GM15510 (cell line): ENCODE measurements around the gene RPS2.
A peak's percentile ranks its signal among the peaks of the same experiment; 100 is the strongest.

Source experiments
- POLR2A ChIP-seq: IDR thresholded peaks from 3 replicates; pipeline ENCODE4 v1.6.1; 2011; ENCODE audit warnings: borderline replicate concordance; ENCODE audit not compliant: insufficient read length; ENCODE audit errors: extremely low read depth

The RPS2 gene

DNA sequence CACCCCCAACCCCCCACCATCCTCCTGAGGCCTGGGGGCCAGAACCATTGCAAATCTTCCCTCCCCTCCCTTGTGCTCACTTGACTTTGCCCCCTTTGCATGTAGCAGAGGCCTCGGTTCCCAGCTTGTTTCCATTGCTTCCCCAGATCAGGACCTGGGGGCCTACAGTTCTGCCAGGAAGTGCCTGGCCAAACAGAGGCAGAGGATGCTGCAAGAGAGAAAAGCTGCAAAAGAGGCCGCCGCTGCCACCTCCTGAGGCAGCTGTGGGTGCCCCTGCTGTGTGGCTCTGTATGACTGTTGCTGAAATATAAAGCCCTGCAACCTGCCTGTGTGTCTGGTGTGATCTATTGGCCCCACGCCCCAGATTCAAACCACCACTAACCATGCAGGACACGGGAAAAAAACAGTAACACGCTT lies 3.0 kb downstream of the RPS2 start:
- no peak for TF ChIP-seq POLR2A

DNA sequence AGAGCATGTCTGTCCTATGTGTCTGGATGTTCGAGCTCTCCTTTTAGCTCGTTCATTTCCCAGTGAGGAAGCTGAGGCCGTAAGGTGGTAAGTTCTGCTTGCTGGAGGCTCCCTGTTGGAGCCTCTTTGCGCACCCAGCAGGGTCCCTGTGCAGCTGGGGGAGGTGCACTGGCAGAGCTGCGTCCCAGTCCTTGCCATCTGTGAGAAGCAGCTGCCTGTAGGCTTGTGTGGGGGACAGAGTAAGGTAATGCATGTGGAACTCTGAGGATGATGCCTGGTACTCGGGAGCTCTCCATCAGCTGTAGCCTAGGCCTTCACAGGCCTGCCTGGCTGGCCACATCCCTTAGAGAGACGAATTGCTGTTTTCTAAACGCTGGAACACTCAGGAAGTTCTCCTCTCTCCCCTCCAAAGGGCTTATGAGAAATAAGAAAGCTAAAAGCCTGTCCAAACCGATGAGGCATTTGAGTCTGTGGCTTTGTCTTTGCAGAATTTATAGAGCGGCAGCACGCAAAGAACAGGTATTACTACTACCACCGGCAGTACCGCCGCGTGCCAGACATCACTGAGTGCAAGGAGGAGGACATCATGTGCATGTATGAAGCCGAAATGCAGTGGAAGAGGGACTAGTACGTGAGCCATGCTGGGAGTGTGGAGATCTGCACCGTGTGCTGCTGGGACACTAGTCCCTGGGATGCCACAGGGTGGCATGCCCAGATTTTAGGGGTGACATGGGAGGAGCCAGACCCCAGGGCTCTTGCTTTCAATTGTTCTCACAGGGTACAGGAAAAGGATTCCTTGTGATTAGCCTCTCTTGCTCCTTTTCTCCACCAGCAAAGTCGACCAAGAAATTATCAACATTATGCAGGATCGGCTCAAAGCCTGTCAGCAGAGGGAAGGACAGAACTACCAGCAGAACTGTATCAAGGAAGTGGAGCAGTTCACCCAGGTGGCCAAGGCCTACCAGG lies 3.7 kb downstream of the RPS2 start:
- peak; percentile 49 for TF ChIP-seq POLR2A

DNA sequence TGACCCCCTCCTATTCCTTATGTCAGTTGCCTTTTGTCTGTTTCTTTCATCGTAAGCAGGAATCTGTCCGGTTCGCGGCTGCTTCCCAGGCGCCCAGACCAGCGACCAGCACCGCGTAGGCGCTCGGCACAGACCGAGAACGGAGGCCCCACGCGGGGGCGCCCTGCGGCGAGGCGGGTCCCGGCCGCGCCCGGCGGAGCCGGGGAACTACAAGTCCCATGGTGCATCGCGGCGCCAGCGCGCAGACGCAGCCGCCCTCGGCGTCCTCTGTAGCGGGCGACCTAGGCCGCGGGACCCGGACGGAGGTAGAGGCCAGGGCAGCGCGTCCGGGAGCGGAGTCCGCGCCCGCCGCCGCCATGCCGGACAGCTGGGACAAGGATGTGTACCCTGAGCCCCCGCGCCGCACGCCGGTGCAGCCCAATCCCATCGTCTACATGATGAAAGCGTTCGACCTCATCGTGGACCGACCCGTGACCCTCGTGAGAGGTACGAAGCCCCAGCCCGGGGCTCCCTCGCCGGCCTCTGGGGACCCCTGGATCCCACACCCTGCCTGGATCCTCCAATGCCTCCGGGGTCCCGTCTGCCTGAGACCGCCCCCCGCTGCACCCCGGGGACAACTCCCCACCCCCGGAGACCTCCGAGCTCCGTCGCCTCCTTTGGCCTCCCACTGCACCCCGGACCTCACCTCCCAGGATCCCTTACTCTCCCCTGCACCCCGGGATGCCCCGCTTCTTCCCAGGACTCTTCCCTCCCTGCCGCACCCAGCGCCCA lies 5.2 kb downstream of the RPS2 start, which contains the start of gene NDUFB10:
NDUFB10 (plus strand) TSS at position 270 of the 771 bp plus-strand sequence; CDS start at position 357, 87 bp downstream.
- peak; percentile 96 for TF ChIP-seq POLR2A

DNA sequence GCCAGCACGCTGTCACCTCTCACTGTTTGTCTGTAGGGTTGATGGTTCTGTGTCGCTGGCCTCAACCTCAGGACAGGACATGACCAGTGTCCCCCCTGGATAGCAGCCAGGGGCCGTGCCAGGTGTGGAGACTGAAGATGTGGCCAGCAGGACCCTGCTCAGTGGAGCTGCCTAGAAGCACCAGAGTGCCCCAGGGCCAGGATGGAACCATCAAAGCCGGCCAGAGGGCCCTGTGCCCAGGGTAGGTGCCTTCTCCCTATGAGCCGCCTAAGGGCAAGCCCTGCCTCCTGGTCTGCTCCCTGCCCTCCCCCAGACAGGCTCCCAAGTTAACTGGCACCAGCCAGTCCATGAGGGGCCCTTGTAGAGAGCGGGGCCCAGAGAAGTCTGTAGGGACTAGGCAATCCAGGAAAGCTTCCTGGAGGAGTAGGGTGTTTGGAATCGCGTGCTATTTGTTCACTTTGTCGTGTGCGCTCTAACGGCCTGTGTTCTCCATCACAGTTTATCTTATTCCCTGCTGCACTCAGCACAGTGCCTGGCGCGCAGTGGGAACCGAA lies 5.8 kb downstream of the RPS2 start:
- TF ChIP-seq POLR2A: no peak

DNA sequence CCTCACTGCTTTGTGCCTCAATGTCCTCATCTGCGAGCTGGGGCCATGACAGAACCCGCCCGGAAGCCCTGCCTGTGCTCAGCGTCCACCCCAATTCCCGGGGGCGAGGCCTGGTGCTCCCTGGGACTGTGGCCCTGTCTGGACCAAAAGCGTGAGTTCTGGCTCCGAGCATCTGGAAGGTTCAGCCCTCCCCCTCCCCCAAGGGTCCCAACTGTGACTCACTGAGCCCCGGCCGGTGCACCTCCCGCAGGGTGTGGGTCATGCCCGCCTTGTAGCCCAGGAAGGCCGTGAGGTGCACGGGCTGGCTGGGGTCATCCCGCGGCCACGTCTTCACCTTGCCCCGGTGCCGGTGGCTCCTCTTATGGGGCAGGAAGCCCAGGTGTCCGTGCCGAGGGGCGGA lies 10.9 kb downstream of the RPS2 start:
- no peak for TF ChIP-seq POLR2A

DNA sequence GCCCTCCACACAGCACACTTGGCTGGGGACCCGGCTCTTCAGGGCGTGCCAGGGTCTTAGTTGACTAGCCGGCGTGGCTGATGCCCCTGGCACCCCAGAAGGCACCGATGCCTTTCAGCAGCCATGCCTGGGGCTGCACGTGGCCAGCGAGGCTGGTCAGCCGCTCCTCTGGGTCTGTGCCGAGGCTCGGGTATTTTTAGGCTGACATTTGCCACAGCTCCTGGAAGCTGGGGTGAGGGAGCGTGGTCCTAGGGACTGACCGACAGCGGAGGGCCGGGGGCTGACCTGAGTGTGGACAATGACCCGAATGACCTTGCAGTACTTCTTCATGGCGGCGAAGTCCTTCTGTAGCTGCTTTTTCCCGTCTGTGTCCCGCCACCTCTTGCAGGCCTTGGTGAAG lies 14.1 kb downstream of the RPS2 start:
- TF ChIP-seq POLR2A: no peak

DNA sequence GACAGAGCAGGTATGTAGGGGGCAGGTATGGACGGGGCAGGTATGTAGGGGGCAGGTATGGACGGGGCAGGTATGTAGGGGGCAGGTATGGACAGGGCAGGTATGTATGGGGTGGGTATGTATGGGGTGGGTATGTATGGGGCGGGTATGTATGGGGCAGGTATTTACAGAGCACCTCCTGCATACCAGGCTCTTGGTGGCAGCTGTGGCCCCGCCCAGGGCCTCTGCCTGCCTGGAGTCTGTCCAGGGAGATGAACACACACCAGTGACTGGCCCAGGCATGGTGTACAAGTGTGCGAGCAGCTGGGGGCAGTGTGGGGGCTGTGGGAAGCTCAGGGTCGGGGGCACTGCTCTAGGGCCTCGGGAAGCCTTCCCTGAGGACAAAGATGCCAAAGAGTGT lies 14.6 kb downstream of the RPS2 start:
- TF ChIP-seq POLR2A: no peak

DNA sequence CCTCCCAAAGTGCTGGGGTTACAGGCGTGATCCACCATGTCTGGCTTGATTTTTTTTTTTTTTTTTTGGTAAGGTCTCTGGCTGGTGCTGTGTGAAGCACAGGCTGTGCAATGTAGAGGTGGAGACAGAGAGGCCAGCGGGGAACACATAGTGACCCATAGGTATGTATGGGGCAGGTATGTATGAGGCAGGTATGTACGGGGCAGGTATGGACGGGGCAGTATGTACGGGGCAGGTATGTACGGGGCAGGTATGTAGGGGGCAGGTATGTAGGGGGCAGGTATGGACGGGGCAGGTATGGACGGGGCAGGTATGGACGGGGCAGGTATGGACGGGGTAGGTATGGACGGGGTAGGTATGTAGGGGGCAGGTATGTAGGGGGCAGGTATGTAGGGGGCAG lies 15.1 kb downstream of the RPS2 start:
- no peak for TF ChIP-seq POLR2A

DNA sequence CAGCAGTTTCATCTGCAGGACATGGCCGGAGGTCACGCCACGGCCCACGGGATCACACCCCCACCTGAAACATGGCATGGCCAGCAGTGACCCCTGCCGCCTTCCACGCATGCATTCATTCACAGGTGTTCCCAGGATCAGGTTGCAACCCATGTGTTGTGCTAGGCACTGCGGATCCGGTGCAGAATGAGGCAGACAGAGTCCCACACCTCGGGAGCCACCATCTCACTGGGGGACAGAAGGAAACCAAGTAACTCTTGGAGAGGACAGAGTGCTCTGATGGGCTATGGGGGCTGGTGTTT lies 17.3 kb downstream of the RPS2 start:
- TF ChIP-seq POLR2A: no peak

DNA sequence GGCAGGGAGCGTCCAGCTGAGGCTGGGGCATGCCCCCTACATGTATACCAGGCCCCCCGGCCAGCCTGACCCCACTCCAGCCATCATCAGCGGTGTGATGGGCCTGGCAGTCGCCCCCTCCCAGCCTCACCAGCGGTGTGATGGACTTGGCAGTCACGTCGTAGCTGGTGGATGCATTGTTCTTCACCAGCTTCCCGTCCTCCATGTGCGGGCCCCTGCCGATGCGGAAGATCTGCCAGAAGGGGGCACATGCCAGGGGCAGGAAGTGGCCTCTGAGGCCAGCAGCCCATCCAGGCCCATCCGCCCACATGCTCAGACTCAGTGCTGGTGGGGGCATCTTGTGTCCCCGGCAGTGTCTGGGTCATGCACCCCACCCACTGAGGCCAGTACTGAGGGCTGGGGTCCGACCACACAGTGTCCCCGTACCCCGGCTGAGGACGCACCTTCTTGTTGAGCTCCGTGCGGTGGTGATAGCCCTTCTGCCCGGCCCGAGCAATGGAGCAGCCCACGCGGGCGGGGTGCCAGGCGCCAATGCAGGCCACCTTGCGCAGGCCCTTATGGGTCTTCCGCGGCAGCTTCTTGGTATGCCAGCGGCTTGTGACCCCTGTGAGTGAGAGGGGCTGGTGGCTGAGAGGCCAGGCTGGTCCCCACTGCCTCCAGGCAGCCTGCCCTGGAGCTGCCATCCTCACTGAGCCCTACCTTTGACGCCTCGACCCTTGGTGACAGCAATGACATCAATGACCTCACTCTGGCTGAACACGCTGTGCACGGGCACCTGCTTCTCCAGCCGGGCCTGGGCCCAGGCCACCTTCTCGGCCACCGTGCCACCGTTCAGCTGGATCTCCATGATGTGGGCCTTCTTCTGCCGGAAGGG lies 17.9 kb downstream of the RPS2 start:
- no peak for TF ChIP-seq POLR2A

DNA sequence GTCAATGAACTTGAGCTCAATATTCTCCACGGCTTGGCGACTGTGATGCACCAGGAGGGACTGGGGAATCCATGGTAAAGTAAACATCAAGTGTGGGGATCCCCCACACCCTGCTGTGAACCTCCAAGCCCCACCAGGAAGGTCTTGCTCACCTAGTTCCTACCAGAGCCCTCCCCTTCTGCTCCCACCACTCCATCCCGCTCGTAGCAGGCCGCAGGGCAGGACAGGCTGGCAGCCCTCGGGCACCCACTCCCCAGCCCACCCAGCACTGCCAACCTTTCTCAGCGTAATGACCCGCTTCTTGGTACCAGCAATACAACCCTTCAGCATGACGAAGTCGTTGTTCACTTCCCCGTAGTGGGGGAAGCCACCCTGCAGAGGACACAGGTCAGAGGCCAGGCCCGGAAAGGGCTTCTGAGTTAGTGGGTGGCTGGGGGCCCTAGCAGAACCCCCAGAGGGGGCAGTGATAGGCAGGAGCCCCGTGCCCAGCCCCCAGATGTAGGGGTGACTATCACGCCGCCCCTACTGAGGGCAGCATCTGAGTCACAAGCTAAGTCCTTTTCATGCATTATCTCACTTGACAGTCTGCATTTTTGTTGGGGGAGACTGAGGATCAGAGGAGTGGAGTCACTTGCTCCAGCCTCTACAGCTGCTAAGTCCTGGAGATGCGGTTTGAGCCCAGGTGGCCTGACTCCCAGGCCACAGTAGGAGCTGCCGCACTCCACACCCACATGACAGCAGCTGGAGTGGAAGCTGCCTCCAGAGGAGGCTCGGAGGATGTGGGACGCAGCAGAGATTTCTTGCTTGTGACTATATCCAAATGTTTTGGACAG lies 18.9 kb downstream of the RPS2 start:
- no peak for TF ChIP-seq POLR2A

DNA sequence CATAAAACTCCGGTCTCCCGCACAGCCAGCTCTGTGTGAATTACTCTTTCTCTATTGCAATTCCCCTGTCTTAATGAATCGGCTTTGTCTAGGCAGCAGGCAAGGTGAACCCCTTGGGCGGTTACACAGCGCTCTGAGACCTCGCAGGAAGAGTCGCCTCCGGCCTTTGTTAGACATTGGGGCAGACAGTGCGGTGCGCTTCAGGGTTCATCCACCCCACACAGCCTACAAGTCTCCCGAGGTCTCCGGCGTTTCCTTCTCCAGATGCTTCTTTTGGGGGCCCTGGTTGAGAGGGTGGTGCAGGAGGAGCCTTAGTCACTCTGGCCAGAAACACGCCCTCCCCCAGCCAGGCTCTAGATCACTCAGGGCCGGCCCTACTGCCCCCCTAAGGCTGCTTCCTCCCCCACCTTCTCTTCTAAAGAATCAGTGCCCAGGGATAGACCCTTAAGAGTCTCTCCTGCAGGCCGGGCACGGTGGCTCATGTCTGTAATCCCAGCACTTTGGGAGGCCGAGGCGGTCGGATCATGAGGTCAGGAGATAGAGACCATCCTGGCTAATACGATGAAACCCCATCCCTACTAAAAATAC lies 19.9 kb downstream of the RPS2 start:
- no peak for TF ChIP-seq POLR2A

DNA sequence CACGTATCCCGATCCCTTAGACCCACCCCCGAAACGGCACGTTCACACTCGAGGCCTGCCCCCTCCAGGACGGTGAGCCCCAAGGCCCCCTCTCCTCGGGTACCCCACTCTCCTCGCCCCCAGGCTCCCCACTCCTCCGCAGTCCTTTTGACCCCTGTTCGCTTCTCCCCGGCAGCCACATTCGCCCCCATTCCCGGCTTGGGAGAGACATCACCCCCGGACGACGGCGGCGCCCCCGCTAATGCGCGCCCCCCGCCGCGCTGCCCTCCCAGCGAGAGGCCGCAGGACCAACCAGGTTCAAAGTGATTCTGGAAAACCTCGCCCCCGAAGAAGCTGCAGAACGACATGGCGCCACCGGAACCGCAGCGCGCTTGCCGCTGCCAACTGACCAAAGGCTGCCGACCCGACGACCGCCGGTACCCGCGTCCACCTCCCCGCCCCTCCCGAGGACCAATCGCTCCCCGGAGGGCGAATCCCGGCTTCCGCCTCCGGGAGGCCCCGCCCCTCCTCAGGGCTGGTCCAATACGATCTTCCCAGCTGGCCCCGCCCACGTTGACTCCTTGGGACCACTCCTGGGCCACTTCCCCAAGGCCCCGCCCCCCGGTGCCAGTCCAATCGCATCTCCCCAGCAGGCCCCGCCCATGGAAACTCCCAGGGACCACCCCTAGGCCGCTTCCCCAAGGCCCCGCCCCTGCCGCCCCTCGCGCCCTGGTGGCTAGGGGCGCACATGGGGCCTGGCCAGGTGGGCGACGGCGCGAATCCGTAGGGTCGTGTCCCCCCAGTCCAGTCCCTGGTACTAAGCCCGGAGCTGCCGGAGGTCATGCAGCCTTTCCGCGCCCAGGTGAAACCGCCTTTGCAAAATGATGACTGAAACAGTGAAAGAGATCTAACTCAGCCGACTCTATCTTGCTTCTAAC lies 21.6 kb downstream of the RPS2 start, which contains the start of gene MSRB1:
MSRB1 (minus strand) TSS at position 390 of the 917 bp plus-strand sequence; CDS start at position 347, 43 bp downstream.
- peak; percentile 82 for TF ChIP-seq POLR2A
